Stimulated activated CD4-positive, alpha-beta T cell treated with anti-CD3 and anti-CD28 coated beads, Interleukin-2, amount 100 ng/mL, for 48 hours (primary cell): ENCODE data around the gene SZRD1.

Experiments
- DNase-seq, 2 donors: peaks; one replicate each; pipeline ENCODE4 v3.0.0-alpha.2; 2020

The SZRD1 gene

GRCh38 chr1:16397120-16397519 is 30.1 kb downstream of the SZRD1 start:
- DNase-seq = no peak

GRCh38 chr1:16398371-16398953 is 31.4 kb downstream of the SZRD1 start:
- DNase-seq = no peak

- DNase-seq = no peak
These were observed 35.7 kb downstream of the SZRD1 start for GRCh38 chr1:16402742-16403141.

GRCh38 chr1:16405441-16405840 is 38.4 kb downstream of the SZRD1 start:
- no peak for DNase-seq

- DNase-seq = no peak
These were observed 39.8 kb downstream of the SZRD1 start for GRCh38 chr1:16406868-16407267.

- no peak for DNase-seq
These were observed 42.6 kb downstream of the SZRD1 start for GRCh38 chr1:16409536-16410152.

GRCh38 chr1:16410803-16411202 is 43.8 kb downstream of the SZRD1 start:
- no peak for DNase-seq

- DNase-seq = no peak
These were observed 46.1 kb downstream of the SZRD1 start for GRCh38 chr1:16413191-16413590.

- peak in 1 of 2 donors; percentile 8 for DNase-seq
These were observed 51.9 kb downstream of the SZRD1 start for GRCh38 chr1:16418823-16419425.

GRCh38 chr1:16420424-16421118 is 53.5 kb downstream of the SZRD1 start:
- peak; percentile 50 to 52 for DNase-seq

- no peak for DNase-seq
These were observed 54.2 kb downstream of the SZRD1 start for GRCh38 chr1:16421201-16421600.

GRCh38 chr1:16422041-16422440 is 55.0 kb downstream of the SZRD1 start:
- DNase-seq = no peak

- no peak for DNase-seq
These were observed 58.3 kb downstream of the SZRD1 start for GRCh38 chr1:16425125-16426025.

- DNase-seq = no peak
These were observed 63.6 kb downstream of the SZRD1 start for GRCh38 chr1:16430606-16431005.

- no peak for DNase-seq
These were observed 66.0 kb downstream of the SZRD1 start for GRCh38 chr1:16433030-16433429.

- no peak for DNase-seq
These were observed 67.0 kb downstream of the SZRD1 start for GRCh38 chr1:16434007-16434406.

GRCh38 chr1:16434501-16434900 is 67.5 kb downstream of the SZRD1 start:
- no peak for DNase-seq

GRCh38 chr1:16436946-16437474 is 70.0 kb downstream of the SZRD1 start, which contains the start of gene SPATA21:
Gene SPATA21, minus strand, starts transcription at chr1:16437424. Its CDS starts 6,053 bp downstream, at chr1:16431371.
- no peak for DNase-seq

- no peak for DNase-seq
These were observed 71.5 kb downstream of the SZRD1 start for GRCh38 chr1:16438516-16438915.

GRCh38 chr1:16438924-16439323 is 71.9 kb downstream of the SZRD1 start:
- no peak for DNase-seq

- DNase-seq = peak in 1 of 2 donors; percentile 16
These were observed 73.1 kb downstream of the SZRD1 start for GRCh38 chr1:16440131-16440469.

- peak; percentile 99 for DNase-seq
These were observed 73.6 kb downstream of the SZRD1 start, which contains the start of gene NECAP2 for GRCh38 chr1:16440470-16441281. Gene NECAP2, plus strand, starts transcription at chr1:16440724. Its CDS starts 38 bp downstream, at chr1:16440762.
